ENCODE data around the gene SASH3. TPM values are rescaled to one million over a fixed set of nuclear protein-coding genes. Genes with fewer than 3 reads are reported as not detected.

Gene SASH3
- total RNA-seq (10 to 100 TPM; 12.0 to 51.7 TPM), polyA plus RNA-seq (10 to 100 TPM; 13.5 to 90.1 TPM)
- long read RNA-seq, donor 1, partial matches to known transcripts, result 0 of 7 reads
- long read RNA-seq, donor 1, other reads (novel, unspliced or antisense), result 6 of 7 reads
- long read RNA-seq, donor 2, result 0 reads
- long read RNA-seq, donor 3, result 0 reads
- long read RNA-seq, donor 4, result 0 reads
- long read RNA-seq, donor 5, partial matches to known transcripts, result 0 of 1 reads
- long read RNA-seq, donor 5, other reads (novel, unspliced or antisense), result 0 of 1 reads

GRCh38 chrX:129779747-129780146, at the start of gene SASH3:
Gene SASH3, plus strand, starts transcription at chrX:129779949. Its CDS starts 149 bp downstream, at chrX:129780098.
- Histone ChIP-seq H3K36me3 (ENCODE audit: control insufficient read depth in 4 of 4, insufficient read depth in 4 of 4, low read length in 4 of 4) (no peaks in the 10 kb centered on the region), H3K4me3 (no peak within 1 kb of the TSS), H3K27ac (ENCODE audit: low read depth in 1 of 2, low read length in 1 of 2) (peak within 1 kb of the TSS in 1 of 2 donors; percentile 37), H3K9ac (ENCODE audit: insufficient read depth in 1 of 2, low read length in 2 of 2) (no peak within 1 kb of the TSS), H3K27me3 (ENCODE audit: control insufficient read depth in 3 of 3, insufficient read depth in 3 of 3, low read length in 2 of 3) (no peaks in the 10 kb centered on the region), H3K9me3 (ENCODE audit: control insufficient read depth in 4 of 4, insufficient read depth in 3 of 4, low read length in 3 of 4) (no peaks in the 10 kb centered on the region), H3K4me1 (ENCODE audit: control insufficient read depth in 5 of 5, insufficient read depth in 5 of 5, low read length in 5 of 5) (peaks cover 0 to 4% (median 0%) of the 10 kb centered on the region in 5 donors)
- 18 to 65% methylated on average over 11 to 13 of the region's 13 CpGs for WGBS, 2 donors
- TF ChIP-seq, protein P1, sequence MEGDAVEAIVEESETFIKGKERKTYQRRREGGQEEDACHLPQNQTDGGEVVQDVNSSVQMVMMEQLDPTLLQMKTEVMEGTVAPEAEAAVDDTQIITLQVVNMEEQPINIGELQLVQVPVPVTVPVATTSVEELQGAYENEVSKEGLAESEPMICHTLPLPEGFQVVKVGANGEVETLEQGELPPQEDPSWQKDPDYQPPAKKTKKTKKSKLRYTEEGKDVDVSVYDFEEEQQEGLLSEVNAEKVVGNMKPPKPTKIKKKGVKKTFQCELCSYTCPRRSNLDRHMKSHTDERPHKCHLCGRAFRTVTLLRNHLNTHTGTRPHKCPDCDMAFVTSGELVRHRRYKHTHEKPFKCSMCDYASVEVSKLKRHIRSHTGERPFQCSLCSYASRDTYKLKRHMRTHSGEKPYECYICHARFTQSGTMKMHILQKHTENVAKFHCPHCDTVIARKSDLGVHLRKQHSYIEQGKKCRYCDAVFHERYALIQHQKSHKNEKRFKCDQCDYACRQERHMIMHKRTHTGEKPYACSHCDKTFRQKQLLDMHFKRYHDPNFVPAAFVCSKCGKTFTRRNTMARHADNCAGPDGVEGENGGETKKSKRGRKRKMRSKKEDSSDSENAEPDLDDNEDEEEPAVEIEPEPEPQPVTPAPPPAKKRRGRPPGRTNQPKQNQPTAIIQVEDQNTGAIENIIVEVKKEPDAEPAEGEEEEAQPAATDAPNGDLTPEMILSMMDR (IDR thresholded peaks at IDR 0.05; ENCODE audit: control extremely low read depth, extremely low read depth), result no peak
- DNase-seq (no peak), ATAC-seq (ENCODE audit: insufficient read depth, low FRiP score) (no peak)

- H3K9ac ChIP-seq (ENCODE audit: insufficient read depth in 1 of 2, low read length in 2 of 2), result no peak overlapping the region
- 28 to 35% methylated on average over 2 of the region's 2 CpGs for WGBS, 2 donors
- H3K4me3 ChIP-seq, result no peak overlapping the region
- peaks cover 0 to 7% (median 0%) of the 10 kb centered on the region in 4 donors for H3K9me3 ChIP-seq (ENCODE audit: control insufficient read depth in 4 of 4, insufficient read depth in 3 of 4, low read length in 3 of 4)
- H3K4me1 ChIP-seq (ENCODE audit: control insufficient read depth in 5 of 5, insufficient read depth in 5 of 5, low read length in 5 of 5), result peaks cover 0 to 2% (median 0%) of the 10 kb centered on the region in 5 donors
- ATAC-seq (ENCODE audit: insufficient read depth, low FRiP score), result no peak
- H3K27ac ChIP-seq (ENCODE audit: low read depth in 1 of 2, low read length in 1 of 2), result no peak overlapping the region
- no peaks in the 10 kb centered on the region for H3K36me3 ChIP-seq (ENCODE audit: control insufficient read depth in 4 of 4, insufficient read depth in 4 of 4, low read length in 4 of 4)
- TF ChIP-seq, protein P1 (IDR thresholded peaks at IDR 0.05; ENCODE audit: control extremely low read depth, extremely low read depth), result no peak
- H3K27me3 ChIP-seq (ENCODE audit: control insufficient read depth in 3 of 3, insufficient read depth in 3 of 3, low read length in 2 of 3), result peaks cover 0 to 10% (median 0%) of the 10 kb centered on the region in 3 donors
- DNase-seq, result no peak
These were observed 48.5 kb upstream of the SASH3 start for GRCh38 chrX:129731228-129731627.

GRCh38 chrX:129732857-129733256, 46.9 kb upstream of the SASH3 start:
- no peak overlapping the region for H3K27ac ChIP-seq (ENCODE audit: low read depth in 1 of 2, low read length in 1 of 2)
- TF ChIP-seq, protein P1 (IDR thresholded peaks at IDR 0.05; ENCODE audit: control extremely low read depth, extremely low read depth), result no peak
- peaks cover 0 to 8% (median 0%) of the 10 kb centered on the region in 3 donors for H3K27me3 ChIP-seq (ENCODE audit: control insufficient read depth in 3 of 3, insufficient read depth in 3 of 3, low read length in 2 of 3)
- no peak overlapping the region for H3K9ac ChIP-seq (ENCODE audit: insufficient read depth in 1 of 2, low read length in 2 of 2)
- 84 to 95% methylated on average over 2 of the region's 2 CpGs for WGBS, 2 donors
- ATAC-seq (ENCODE audit: insufficient read depth, low FRiP score) (no peak), DNase-seq (no peak)
- H3K36me3 ChIP-seq (ENCODE audit: control insufficient read depth in 4 of 4, insufficient read depth in 4 of 4, low read length in 4 of 4), result no peaks in the 10 kb centered on the region
- H3K4me1 ChIP-seq (ENCODE audit: control insufficient read depth in 5 of 5, insufficient read depth in 5 of 5, low read length in 5 of 5), result peaks cover 0 to 2% (median 2%) of the 10 kb centered on the region in 5 donors
- H3K4me3 ChIP-seq, result no peak overlapping the region
- peaks cover 0 to 7% (median 0%) of the 10 kb centered on the region in 4 donors for H3K9me3 ChIP-seq (ENCODE audit: control insufficient read depth in 4 of 4, insufficient read depth in 3 of 4, low read length in 3 of 4)
